Measurements from ENCODE around the gene HDDC2. TPM values are rescaled to one million over a fixed set of nuclear protein-coding genes. Genes with fewer than 3 reads are reported as not detected.

The HDDC2 gene
- total RNA-seq (69.8 TPM), polyA plus RNA-seq (ENCODE audit: insufficient read depth, low read depth, low replicate concordance) (161 TPM)
- long read RNA-seq, donor 1, transcript HDDC2-201 (5 exons, 1,350 nt), result major isoform, 15 of 31 reads
- long read RNA-seq, donor 1, transcript HDDC2-208 (1 exons, 3,529 nt), result minor isoform, 7 of 31 reads
- long read RNA-seq, donor 1, transcript HDDC2-202 (6 exons, 918 nt), result minor isoform, 9 of 31 reads
- long read RNA-seq, donor 1, partial matches to known transcripts, result 0 of 31 reads
- long read RNA-seq, donor 1, other reads (novel, unspliced or antisense), result 0 of 31 reads
- long read RNA-seq, donor 2, transcript HDDC2-201 (5 exons, 1,350 nt), result major isoform, 19 of 36 reads
- long read RNA-seq, donor 2, transcript HDDC2-202 (6 exons, 918 nt), result minor isoform, 13 of 36 reads
- long read RNA-seq, donor 2, partial matches to known transcripts, result 0 of 36 reads
- long read RNA-seq, donor 2, other reads (novel, unspliced or antisense), result 0 of 36 reads
- long read RNA-seq, donor 3, transcript HDDC2-202 (6 exons, 918 nt), result minor isoform, 20 of 56 reads
- long read RNA-seq, donor 3, transcript HDDC2-208 (1 exons, 3,529 nt), result minor isoform, 12 of 56 reads
- long read RNA-seq, donor 3, transcript HDDC2-201 (5 exons, 1,350 nt), result major isoform, 24 of 56 reads
- long read RNA-seq, donor 3, partial matches to known transcripts, result 0 of 56 reads
- long read RNA-seq, donor 3, other reads (novel, unspliced or antisense), result 0 of 56 reads
- long read RNA-seq, donor 4, transcript HDDC2-202 (6 exons, 918 nt), result minor isoform, 15 of 35 reads
- long read RNA-seq, donor 4, transcript HDDC2-201 (5 exons, 1,350 nt), result major isoform, 17 of 35 reads
- long read RNA-seq, donor 4, partial matches to known transcripts, result 0 of 35 reads
- long read RNA-seq, donor 4, other reads (novel, unspliced or antisense), result 0 of 35 reads
- long read RNA-seq, donor 5, transcript HDDC2-201 (5 exons, 1,350 nt), result major isoform, 5 of 8 reads
- long read RNA-seq, donor 5, partial matches to known transcripts, result 0 of 8 reads
- long read RNA-seq, donor 5, other reads (novel, unspliced or antisense), result 0 of 8 reads
- long read RNA-seq, donor 6, transcript HDDC2-201 (5 exons, 1,350 nt), result minor isoform, 25 of 98 reads
- long read RNA-seq, donor 6, transcript HDDC2-208 (1 exons, 3,529 nt), result minor isoform, 13 of 98 reads
- long read RNA-seq, donor 6, transcript HDDC2-202 (6 exons, 918 nt), result major isoform, 31 of 98 reads
- long read RNA-seq, donor 6, partial matches to known transcripts, result 23 of 98 reads
- long read RNA-seq, donor 6, other reads (novel, unspliced or antisense), result 6 of 98 reads
- long read RNA-seq, donor 7, transcript HDDC2-201 (5 exons, 1,350 nt), result minor isoform, 26 of 66 reads
- long read RNA-seq, donor 7, transcript HDDC2-202 (6 exons, 918 nt), result major isoform, 27 of 66 reads
- long read RNA-seq, donor 7, partial matches to known transcripts, result 0 of 66 reads
- long read RNA-seq, donor 7, other reads (novel, unspliced or antisense), result 11 of 66 reads
- long read RNA-seq, donor 8, transcript HDDC2-202 (6 exons, 918 nt), result minor isoform, 17 of 45 reads
- long read RNA-seq, donor 8, transcript HDDC2-201 (5 exons, 1,350 nt), result major isoform, 20 of 45 reads
- long read RNA-seq, donor 8, transcript HDDC2-208 (1 exons, 3,529 nt), result minor isoform, 7 of 45 reads
- long read RNA-seq, donor 8, partial matches to known transcripts, result 0 of 45 reads
- long read RNA-seq, donor 8, other reads (novel, unspliced or antisense), result 0 of 45 reads
- long read RNA-seq, donor 9, transcript HDDC2-208 (1 exons, 3,529 nt), result minor isoform, 5 of 32 reads
- long read RNA-seq, donor 9, transcript HDDC2-202 (6 exons, 918 nt), result minor isoform, 11 of 32 reads
- long read RNA-seq, donor 9, transcript HDDC2-201 (5 exons, 1,350 nt), result major isoform, 15 of 32 reads
- long read RNA-seq, donor 9, partial matches to known transcripts, result 0 of 32 reads
- long read RNA-seq, donor 9, other reads (novel, unspliced or antisense), result 0 of 32 reads
- long read RNA-seq, donor 10, transcript HDDC2-201 (5 exons, 1,350 nt), result major isoform, 18 of 55 reads
- long read RNA-seq, donor 10, transcript HDDC2-202 (6 exons, 918 nt), result minor isoform, 10 of 55 reads
- long read RNA-seq, donor 10, transcript HDDC2-208 (1 exons, 3,529 nt), result minor isoform, 13 of 55 reads
- long read RNA-seq, donor 10, partial matches to known transcripts, result 10 of 55 reads
- long read RNA-seq, donor 10, other reads (novel, unspliced or antisense), result 0 of 55 reads

- H3K27me3 ChIP-seq (ENCODE audit: control insufficient read depth, insufficient read depth, low read length), result no peaks in the 10 kb centered on the region
- peak within 1 kb of the TSS; percentile 64 to 84 (median 67) for H3K4me3 ChIP-seq (ENCODE audit: low read length in 3 of 3)
- H3K9me3 ChIP-seq (ENCODE audit: control insufficient read depth in 2 of 3, insufficient read depth in 1 of 3, low read length in 3 of 3), result no peaks in the 10 kb centered on the region
- peak within 1 kb of the TSS; percentile 30 to 60 (median 34) for H3K9ac ChIP-seq (ENCODE audit: low read length in 3 of 3)
- DNase-seq (peak; percentile 79 to 92 (median 85)), FAIRE-seq (no peak)
- H3K27ac ChIP-seq (ENCODE audit: low read depth in 2 of 2, low read length in 2 of 2), result peak within 1 kb of the TSS; percentile 78 to 85
- intact Hi-C loops (cut with DNase I), result no loop called here
- peaks cover 7 to 23% (median 9%) of the 10 kb centered on the region in 3 donors for H3K36me3 ChIP-seq (ENCODE audit: control insufficient read depth in 2 of 3, insufficient read depth in 3 of 3, low read length in 3 of 3)
- no peak for TF ChIP-seq CTCF (IDR thresholded peaks at IDR 0.05; ENCODE audit: borderline replicate concordance, extremely low read depth, insufficient read depth)
- peaks cover 0 to 2% (median 0%) of the 10 kb centered on the region in 3 donors for H3K4me1 ChIP-seq (ENCODE audit: control insufficient read depth in 2 of 3, insufficient read depth in 2 of 3, low read depth in 1 of 3, low read length in 3 of 3)
These were observed at the start of gene HDDC2 for GRCh38 chr6:125301435-125302391. Gene HDDC2 (minus strand): TSS chr6:125301967. CDS start chr6:125301932, 35 bp downstream.

GRCh38 chr6:125346926-125347563 is 45.3 kb upstream of the HDDC2 start:
- no peak for FAIRE-seq
- H3K36me3 ChIP-seq (ENCODE audit: control insufficient read depth in 2 of 3, insufficient read depth in 3 of 3, low read length in 3 of 3), result no peaks in the 10 kb centered on the region
- intact Hi-C loops (cut with DNase I), result no loop called here

More at GRCh38 chr6:125346926-125347563, 45.3 kb upstream of the HDDC2 start:
- H3K9me3 ChIP-seq (ENCODE audit: control insufficient read depth in 2 of 3, insufficient read depth in 1 of 3, low read length in 3 of 3), result no peaks in the 10 kb centered on the region
- H3K9ac ChIP-seq (ENCODE audit: low read length in 3 of 3), result no peak overlapping the region
- no peaks in the 10 kb centered on the region for H3K27me3 ChIP-seq (ENCODE audit: control insufficient read depth, insufficient read depth, low read length)
- peaks cover 0 to 3% (median 0%) of the 10 kb centered on the region in 3 donors for H3K4me1 ChIP-seq (ENCODE audit: control insufficient read depth in 2 of 3, insufficient read depth in 2 of 3, low read depth in 1 of 3, low read length in 3 of 3)
- no peak for DNase-seq
- H3K4me3 ChIP-seq (ENCODE audit: low read length in 3 of 3), result no peak overlapping the region
- H3K27ac ChIP-seq (ENCODE audit: low read depth in 2 of 2, low read length in 2 of 2), result no peak overlapping the region
- TF ChIP-seq CTCF (IDR thresholded peaks at IDR 0.05; ENCODE audit: borderline replicate concordance, extremely low read depth, insufficient read depth), result no peak

All from kidney (tissue), 22 donors.